NCI-H446 (cell line): Measurements from ENCODE around the gene TMEM232.
"Not testable (repeated sequence)": the region's sequence is repeated elsewhere in the genome, so short reads cannot be mapped to it uniquely, and the experiment has no call there.

Experiments
- DNase-seq, 2 experiments: peaks; one replicate each; lab custom pipeline; 2025; lab: John Stamatoyannopoulos, UW

TMEM232 gene

DNA sequence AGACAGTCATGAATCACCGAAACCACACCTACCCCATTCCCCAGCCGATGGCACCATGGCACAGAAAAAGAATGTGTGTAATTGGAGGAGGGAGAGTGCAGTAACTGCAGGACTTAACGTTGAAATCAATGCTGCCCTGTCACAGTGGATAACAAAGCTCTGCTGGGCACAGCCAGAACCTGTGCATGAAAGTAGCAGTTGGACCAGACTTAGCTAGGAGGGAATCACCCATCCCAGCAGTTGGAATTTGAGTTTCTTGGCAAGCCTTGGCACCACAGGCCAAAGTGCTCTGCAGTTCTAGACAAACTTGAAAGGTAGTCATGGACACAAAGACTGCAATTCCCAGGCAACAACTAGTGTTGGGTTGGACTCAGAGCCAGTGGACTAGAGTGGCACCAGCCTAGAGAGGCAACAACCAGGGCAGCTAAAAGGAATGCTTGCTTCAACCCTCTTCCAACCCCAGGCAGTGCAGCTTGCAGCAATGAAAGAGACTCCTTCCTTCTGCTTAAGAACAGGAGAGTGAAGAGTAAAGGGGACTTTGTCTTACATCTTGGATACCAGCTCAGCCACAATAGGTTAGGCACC, 19.1 kb downstream of the TMEM232 start:
- DNase-seq, result no peak

DNA sequence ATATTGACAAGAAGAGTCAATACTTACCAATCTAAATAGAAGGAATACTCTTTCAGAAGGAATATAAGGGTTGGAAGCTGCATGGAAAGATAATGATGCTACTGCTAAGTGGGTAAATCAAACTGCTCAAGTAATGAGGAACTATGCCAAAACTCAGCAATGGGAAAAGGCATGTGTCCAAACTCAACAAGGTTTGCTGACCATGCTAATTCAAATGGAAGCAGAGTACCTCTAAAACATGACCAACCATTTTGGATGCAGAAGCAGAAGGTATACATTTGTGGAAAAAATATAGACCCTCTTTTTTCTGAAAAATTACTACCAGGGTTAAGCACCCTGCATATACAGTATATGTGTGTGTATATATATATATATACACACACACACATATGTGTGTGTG, 21.1 kb downstream of the TMEM232 start:
- no peak for DNase-seq

DNA sequence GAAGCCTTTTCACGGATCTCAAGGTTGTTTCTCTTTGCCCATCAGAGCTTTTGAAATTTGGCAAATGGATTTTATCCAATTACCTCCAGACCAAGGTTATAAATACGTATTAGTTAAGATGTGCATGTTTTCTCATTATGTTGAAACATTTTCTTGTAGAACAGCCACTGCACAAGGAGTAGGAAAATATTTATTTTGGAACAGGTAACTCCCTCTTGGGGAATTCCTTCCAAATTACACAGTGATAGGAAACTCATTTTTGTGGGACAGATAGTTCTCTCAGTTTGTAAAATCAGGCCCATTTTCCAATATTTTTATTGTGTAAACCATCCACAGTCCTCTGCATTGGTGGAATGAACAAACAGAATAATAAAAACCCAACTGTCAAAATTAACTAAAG, 23.0 kb downstream of the TMEM232 start:
- DNase-seq, result no peak

DNA sequence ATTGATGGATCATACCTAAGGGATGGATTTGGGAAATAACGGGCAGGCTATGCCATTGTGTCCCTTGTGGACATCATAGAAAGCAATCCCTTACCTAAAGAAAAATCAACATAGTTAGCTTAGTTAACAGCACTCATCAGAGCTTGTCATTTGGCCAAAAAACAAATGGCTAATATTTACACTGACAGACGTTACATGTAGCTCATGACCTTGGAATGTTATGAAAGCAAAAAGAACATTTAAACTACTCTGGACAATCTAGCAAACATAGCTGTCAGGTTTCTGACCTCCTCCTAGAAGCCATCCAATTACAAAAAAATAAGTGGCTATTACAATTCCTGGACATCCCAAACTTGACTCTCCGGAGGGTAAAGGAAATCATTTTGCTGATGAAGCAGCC, 23.8 kb downstream of the TMEM232 start:
- DNase-seq, result peak in 1 of 2 experiments; percentile 7

DNA sequence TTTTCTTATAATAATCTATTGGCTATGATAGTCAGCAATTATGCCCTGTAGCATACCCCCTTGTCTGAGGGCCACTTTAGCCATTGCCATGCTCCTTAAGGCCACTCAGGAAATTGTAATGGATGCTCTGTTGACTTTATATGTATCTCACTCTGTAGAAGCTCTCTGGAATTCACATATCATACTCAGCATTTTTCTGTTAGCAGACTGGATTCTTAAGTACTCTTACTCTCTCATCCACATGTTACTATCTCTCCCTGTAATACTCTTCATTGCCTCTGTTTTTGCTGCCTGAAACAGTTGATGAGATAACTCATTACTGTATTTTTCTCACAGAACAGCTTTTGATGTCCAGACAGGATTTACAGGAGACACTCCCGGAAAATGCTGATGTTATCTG, 24.2 kb downstream of the TMEM232 start:
- DNase-seq, result no peak

DNA sequence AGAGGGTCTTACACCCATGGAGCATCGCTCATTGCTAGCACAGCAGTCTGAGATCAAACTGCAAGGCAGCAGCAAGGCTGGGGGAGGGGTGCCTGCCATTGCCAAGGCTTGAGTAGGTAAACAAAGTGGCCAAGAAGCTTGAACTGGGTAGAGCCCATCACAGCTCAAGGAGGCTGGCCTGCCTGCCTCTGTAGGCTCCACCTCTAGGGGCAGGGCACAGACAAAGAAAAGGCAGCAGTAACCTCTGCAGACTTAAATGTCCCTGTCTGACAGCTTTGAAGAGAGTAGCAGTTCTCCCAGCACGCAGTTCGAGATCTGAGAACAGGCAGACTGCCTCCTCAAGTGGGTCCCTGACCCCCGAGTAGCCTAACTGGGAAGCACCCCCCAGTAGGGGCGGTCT, 33.8 kb downstream of the TMEM232 start:
- DNase-seq, result not testable (repeated sequence)

DNA sequence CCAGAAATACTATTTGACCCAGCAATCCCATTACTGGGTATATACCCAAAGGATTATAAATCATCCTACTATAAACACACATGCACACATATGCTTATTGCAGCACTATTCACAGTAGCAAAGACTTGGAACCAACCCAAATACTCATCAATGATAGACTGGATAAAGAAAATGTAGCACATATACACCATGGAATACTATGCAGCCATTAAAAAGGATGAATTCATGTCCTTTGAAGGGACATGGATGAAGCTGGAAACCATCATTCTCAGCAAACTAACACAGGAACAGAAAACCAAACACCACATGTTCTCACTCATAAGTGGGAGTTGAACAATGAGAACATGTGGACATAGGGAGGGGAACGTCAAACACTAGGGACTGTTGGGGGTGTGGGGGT, 35.9 kb downstream of the TMEM232 start:
- DNase-seq, result not testable (repeated sequence)

DNA sequence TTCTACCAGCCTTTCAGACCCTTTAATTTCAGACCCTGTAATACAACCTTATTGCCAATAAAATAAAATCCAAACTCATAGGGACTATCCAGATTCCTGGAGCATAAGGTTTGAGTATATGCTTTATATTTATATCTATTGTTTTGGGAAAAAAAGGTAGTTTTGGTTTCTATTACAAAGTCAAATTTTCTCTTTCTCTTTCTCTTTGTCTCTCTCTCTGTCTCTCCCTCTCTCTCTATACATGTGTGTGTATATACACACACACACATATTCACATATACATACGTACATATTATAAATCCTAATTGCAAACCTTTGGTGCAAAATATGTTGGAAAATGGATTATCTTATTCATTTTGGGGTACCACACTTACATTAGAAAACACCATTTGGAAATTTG, 39.0 kb downstream of the TMEM232 start:
- DNase-seq, result no peak

DNA sequence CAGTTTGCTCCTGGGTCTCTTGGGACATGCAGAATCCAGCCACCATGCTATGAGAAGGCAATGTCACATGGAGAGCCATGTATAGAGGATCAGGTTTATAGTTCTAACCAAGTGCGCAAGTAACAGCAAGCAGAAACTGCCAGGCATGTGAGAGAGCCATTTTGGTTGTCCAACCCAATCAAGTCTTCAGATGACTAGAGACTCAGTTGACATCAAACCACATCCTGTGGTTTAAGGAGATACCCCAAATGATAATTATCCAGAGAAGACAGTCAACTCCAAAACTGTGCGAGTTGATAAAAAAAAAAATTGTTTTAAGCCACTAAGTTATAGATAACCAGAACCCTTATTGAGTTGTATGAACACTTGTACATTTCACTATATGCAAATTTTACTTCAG, 40.2 kb downstream of the TMEM232 start:
- DNase-seq, result no peak

DNA sequence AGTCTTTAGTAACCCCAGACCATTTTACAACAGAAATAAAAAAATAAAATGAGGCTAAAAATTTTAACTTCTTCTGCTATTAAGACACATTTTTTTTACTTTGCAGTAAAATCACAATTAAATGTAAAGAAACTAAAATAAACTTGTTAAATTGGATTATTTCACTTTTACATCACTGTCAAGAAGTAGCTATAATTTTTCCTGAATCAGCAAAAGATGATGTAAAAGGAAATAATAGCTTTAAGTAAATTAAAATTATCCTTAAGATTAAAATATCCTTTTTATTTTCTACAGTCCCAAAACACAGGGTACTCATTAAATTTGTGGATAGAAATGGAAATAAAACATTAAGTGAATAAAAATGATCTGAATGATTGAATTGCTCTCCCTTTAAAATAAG, 44.5 kb downstream of the TMEM232 start:
- DNase-seq, result no peak

DNA sequence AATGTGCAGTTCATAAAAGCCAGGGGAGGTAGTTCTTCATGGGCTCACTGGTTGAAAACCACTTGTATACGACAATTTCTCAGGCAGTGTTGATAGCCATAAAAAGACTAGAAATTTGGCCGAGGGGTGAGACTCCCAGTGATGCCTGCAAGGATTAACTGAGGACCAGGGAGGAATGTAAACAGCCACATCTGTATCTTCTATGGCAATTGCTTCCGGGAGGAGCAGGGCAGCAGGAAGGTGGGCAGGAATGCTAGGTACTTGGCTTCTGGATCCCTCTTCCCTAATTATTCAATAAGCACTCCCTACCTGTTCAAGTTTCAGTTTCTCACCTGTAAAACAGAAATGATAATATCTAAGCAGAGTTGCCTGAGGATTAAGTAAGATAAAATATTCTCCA, 45.4 kb downstream of the TMEM232 start:
- DNase-seq, result no peak

DNA sequence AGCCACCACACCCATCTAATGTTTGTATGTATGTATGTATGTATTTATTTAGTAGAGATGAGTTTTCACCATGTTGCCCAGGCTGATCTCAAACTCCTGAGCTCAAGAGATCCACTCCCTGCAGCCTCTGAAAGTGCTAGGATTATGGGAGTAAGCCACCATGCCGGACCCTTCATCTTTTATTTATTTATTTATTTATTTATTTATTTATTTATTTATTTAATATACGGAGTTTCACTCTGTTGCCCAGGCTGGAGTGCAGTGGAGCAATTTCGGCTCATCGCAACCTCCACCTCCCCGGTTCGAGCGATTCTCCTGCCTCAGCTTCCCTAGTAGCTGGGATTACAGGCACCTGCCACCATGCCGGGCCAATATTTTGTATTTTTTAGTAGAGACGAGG, 49.9 kb downstream of the TMEM232 start:
- not testable (repeated sequence) for DNase-seq

DNA sequence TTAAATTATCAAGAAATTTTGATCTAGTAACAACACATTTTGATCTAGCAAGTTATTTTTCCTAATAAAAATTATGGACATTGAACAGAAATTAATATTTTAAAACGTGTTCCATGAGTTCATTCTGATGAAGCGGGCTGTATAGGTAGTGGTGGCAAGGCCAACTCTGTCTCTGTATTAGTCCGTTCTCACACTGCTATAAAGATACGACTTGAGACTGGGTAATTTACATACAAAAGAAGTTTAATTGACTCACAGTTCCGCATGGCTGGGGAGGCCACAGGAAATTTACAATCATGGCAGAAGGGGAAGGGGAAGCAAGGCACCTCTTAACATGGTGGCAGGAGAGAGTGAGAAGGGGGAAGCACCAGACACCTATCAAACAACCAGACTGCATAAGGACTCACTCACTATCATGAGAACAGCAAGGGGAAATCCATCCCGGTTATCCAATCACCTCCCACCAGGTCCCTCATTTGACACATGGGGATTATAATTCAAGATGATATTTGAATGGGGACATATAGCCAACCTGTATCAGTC, 61.2 kb downstream of the TMEM232 start:
- no peak for DNase-seq

DNA sequence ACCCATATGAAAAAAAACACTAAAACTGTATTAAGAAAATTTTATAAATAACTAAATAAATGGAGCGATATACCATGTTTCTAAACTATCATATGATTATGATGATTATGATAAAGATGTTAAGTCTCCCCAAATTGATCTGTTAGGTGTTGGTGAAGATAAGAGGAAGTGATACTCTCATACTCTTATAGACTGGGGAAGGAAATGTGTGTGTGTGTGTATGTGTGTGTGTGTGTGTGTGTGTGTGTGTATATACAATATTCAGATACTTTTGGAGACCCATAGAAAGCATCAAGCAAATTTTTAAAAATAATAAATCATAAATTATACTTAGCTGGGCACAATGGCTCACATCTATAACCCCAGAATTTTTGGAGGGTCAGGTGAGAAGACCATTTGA, 62.9 kb downstream of the TMEM232 start:
- no peak for DNase-seq

DNA sequence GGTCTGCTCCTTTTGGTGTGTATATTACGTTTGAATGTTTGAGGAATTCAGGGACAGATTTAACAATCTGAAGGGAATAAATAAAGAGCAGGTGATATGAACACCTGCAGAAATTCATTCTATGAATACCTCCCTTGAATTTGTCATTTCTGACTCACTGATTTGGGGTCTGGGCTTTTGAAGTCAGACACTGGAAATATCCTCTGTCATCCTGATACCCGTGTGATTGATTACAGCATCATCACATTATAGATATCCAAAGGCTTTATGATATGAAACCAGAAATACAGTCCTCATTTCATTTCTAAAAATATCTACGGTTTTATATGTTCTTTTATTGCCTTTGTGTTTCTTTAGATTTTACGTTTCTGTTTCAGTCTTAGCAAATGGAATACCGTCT, 68.5 kb downstream of the TMEM232 start:
- no peak for DNase-seq

DNA sequence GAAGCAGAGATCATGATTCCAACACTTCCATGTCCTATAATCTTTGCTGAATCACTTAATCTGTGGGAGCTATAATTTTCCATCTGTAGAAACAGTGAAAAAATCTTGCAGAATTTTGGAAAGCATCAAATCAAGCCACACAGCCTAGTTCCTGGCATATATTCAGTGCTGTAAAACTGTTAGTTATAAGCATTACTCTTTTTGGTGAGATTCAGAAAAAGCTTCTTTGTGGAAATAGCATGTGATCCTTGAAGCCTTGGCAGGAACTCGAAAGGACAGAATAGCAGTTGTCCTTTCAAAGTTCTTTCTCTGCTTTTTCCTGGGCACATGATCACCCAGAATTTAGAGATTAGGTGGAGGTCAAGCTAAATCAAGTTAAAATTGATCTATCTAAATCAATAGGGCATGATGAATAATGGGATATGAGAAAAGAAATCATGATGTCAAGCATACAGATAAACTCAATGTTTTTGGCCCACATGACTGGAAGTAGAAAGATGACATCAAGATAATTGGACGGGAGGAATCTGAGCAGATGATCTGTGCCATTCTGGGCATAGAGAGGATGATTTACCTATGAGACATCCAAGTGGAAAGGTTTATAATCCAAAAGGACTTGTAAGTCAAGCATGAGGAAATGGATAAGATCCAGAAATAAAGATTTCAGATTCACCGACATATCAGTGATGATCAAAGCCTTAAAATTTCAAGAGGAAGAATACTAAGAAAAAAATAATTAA, 73.1 kb downstream of the TMEM232 start:
- no peak for DNase-seq

DNA sequence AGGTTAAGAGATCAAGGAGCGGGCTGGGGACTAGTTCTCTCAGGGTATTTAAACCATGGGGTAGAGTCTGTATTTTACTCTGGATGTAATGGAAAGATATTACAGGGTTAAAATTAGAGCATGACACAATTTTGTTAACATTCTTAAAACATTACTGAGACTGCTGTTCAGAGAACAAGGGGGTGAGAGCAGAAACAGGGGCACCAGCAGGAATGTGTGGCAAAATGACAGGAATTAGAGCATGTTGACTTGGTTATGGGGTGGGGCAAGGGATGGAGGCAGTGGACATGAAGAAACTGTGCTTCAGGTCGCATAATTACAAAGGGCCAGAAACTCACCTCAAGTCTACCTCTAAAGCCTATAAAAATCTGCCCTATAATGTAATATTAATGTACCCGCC, 75.0 kb downstream of the TMEM232 start:
- no peak for DNase-seq

DNA sequence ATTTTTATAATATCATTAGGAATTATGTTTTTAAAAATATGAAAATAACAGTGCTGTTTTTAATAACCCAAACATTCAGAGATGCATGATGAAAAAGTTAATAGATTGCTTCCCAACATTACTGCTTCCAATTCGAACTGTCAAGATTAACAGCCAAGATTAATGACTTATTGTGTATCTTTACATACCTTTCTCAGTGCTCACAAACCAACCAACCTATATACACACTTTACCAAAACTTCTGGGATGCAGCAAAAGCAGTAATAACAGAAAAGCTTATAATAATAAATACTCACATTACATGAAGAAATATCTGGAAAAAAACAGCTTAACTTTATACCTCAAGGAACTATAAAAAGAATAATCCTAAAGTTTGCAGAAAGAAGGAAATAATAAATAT, 82.1 kb downstream of the TMEM232 start:
- no peak for DNase-seq

DNA sequence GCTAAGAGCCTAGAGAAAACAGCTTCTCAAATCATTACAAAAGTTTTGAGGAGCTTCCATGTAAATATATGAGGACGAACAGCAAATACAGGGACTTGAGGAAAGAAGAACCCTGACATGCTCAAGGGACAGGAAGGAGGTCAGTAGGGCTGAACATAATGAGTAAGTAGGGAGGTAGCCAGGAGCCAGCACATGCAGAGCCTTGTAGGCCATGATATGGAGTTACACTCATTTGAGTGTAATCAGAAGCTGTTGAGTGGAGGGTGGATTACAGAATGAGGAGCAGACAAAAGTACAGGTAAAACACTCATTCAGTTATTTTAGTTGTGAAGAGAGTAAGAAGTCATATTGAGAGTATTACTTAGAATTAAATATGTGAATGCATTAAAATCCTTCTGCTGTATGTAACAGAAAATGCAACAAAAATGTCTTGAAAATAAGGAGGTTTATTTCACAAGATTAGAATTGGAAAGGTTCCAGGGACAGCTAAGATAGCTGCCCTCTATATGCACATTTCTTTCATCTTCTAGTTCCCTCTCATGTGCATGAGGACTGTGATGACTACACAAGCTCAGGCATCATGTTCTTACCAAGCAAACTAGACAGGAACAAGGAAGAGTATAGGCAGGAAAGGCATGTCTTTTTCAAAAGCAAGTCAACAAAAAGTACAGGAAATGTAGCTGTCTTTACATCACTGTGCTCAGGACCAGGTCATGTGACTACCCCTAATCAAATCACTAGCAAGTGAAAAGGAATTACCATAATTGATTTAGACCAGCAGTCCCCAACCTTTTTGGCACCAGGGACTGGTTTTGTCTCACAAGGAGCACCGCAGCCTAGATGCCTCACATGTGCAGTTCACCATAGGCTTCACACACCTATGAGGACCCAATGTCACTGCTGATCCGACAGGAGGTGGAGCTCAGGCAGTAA, 87.2 kb downstream of the TMEM232 start:
- DNase-seq, result no peak

DNA sequence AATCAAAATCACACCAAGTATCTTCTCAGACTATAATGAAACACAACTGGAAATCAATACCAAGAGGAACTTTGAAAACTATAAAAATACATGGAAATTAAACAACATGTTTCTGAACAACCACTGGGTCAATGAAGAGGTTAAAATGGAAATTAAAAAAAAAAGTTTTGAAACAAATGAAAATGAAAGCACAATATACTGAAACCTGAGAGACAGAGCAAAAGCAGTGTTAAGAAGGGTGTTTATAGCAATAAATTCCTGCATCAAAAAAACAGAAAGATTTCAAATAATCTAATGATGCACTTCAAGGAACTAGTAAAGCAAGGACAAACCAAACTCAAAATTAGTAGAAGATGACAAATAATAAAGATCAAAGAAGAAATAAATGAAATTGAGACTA, 92.0 kb downstream of the TMEM232 start:
- DNase-seq, result no peak

DNA sequence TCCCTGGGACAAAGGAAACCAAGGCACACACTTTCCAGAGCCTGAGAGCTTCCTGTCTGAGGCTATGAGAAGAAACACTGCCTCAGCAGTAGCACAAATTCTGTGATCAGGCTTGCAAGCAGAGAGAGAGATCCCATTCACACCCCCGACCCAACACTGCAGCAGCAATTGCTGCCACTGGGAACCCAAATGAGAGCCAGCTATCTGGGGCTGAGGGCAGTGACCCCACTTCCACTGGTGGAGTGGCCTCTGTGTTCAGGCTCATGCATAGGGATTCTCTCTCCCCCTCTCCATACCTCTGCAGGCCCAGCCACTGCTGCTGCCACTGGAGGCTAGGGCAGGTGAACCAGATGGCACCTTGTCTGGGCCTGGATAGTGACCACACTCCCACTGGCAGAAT, 95.2 kb downstream of the TMEM232 start:
- no peak for DNase-seq

DNA sequence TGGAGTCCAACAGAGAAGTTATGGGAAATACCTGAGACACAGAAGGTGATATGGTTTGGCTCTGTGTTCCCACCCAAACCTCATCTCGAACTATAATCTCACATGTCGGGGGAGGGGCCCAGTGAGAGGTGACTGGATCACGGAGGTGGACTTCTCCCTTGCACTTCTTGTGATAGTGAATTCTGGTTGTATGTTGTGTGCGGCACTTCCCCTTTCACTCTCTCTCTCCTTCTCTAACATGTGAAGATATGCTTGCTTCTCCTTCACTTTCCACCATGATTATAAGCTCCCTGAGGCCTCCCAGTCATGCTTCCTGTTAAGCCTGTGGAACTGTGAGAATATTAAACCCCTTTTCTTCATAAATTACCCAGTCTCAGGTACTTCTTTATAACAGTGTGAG, 96.1 kb downstream of the TMEM232 start:
- DNase-seq, result no peak
